NCI-H2029 (cell line): ENCODE results near the gene ACTBL2.

Source experiments
- DNase-seq: peaks from one replicate; lab custom pipeline; 2025; lab: John Stamatoyannopoulos, UW

The ACTBL2 gene

GRCh38 chr5:57448751-57449150 is 33.9 kb downstream of the ACTBL2 start:
- DNase-seq = no peak

DNA sequence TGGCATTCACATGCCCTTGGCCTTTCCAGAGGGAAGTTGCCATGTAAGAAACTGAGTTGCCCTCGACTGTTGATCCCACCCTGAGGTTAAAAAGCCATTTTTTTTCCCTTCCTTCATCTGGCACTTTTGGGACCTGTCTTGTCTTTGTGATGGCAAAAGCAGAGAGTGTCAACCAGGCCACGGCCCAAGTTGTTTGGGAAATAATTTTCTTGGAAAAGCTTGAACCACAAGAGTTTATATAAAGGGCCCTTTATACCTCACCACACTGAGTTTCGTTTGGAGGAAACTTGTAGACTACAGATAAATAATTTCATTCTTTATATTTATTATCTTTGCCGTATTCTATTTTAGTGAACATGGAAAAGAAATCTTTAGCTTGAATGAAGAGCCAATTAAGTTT is 34.3 kb downstream of the ACTBL2 start:
- DNase-seq = no peak

- DNase-seq = no peak
Observed at GRCh38 chr5:57447658-57448057, 35.0 kb downstream of the ACTBL2 start.

- no peak for DNase-seq
Observed at GRCh38 chr5:57446966-57447365, 35.6 kb downstream of the ACTBL2 start.

- no peak for DNase-seq
Observed at GRCh38 chr5:57445705-57446037, 36.9 kb downstream of the ACTBL2 start.

DNA sequence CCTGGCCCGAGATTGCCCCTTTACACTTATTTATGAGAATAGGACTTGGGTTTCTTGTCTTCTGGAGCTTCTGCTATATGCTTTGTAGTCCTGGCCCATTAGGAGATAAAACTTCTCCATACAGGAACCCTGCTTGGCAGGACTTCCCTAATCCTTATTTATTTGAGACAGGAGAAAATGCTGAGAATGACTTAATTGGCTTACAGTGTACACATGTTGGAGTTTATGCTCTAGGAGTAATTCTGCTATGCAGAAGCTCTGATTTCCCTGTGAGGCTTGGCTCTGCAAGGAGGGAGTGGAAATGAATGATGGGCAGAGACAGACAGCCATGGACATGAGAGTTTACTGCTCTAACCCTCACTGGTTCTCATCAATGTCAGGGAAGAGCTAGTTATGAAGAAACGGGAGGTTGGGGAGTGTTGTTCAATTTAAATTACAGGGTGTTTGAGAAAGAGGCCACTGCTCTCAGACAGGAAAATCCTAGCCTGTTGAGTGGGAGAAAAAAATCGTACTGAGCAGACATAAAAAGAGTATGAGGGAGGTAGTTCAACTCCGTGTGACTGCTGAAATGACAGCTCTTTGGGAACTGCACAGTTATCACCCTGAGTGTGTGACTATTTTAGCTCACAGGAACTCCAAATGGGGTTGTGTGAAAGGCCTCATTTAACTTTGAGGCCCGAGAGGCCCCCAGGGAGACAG is 37.5 kb downstream of the ACTBL2 start:
- DNase-seq = no peak

DNA sequence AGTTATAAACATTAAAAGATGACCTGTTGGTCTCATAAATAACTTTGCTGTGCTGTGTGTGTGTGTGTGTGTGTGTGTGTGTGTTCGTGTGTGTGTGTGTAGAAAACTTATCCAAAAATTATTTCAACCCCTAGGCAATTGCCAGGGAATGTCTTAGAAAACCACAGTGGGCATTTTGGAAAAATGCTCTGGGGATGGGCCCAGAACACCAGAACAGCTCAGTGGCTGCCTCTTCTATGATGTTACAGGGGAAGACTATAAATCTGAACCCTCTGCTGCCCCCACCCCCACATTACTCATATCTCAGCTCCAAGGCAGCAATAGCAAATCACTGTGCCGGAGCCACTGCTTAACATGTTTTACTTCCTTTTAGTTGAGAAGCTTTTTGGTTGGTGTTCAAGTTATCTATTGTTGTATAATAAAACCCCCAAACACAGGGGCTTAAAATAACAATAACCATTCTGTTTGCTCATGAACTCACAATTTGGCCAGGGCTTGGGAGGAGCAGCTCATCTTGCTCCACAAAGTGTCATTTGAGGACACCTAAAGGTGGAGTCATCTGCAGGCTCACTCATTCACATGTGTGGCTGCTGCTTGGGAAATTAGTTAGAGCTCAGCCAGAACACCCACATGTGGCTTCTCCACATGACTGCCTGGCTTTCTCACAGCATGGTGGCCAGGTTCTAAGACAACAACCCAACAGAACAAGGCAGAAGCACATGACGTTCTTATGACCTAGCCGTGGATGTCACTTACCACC is 40.4 kb downstream of the ACTBL2 start:
- DNase-seq = no peak

GRCh38 chr5:57441557-57441956 is 41.1 kb downstream of the ACTBL2 start:
- no peak for DNase-seq

DNA sequence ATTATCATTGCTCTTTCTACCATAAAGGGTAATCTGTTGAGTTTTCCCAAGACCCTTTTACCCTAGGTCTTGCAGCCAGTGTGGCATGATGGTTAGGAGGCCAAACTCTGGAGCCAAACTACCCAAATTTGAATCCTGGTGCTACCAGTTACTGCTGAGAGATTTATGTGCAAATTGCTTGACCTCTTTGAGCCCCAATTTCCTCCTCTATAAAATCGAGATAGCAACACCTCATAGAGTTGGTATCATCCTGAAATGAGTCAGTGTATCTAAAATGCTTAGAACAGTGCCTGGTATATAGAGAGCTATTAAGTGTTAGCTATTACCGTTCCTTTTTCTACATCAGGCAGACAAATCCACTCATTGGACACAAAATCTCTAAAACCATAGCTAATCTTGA is 43.0 kb downstream of the ACTBL2 start:
- DNase-seq = no peak

- DNase-seq = no peak
Observed at GRCh38 chr5:57437976-57438805, 44.4 kb downstream of the ACTBL2 start.

DNA sequence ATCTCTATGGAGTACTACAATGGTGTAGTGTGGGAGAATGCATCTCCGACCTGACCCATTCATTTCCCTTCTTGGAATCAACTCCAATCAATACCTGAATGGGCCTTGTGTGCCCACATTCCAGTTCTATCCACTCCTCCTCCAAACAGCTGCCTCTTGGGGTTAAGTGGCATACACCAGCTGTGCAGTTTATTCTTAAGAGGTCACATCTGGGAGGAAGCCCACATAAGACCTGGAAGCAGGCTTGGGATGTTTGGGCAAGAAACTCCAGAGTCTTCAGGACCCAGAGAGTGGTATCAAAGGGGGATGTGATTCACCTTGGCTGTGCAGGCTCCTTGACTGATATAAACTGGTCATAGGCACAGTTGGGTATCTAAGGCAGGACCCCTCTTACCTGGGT is 46.0 kb downstream of the ACTBL2 start:
- no peak for DNase-seq

DNA sequence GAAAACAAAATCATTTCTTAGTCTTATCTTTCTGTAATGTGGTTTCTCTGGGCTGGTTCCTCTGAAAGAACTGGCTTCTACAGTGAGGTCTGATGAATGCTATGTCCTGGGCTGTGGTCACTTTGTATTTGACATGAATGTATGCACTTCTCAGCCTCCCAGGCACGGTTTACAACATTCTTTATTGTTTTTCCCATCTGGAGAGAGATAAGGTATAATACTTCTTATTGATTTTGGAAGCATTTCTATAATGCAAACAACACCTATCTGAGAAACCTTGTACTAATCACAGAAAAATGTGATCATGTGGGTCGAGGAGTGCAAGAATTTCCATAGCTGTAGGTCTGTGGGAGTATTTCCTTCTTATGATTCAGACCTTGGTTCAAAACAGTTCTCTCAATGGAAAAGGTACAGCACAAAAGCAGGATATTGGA is 46.9 kb downstream of the ACTBL2 start:
- no peak for DNase-seq

DNA sequence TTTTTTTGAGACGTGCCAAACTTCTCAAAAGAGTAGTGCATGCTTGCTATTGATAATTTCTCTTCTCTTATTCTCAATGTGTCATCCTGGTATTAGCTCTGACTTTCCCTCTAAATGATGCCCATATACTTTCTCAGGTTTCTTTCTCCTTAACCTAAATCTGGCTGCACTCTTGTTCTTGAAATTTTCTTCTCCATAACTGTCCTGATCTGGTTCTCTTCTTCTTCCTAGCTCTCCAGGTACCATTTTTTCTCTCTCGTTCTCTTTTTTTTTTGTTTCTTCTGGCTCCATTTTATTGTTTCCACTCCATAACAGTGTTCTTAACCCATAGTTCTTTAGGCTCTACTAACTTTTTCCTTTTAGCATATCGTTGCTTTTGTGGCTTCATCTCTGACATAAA is 47.9 kb downstream of the ACTBL2 start:
- no peak for DNase-seq

DNA sequence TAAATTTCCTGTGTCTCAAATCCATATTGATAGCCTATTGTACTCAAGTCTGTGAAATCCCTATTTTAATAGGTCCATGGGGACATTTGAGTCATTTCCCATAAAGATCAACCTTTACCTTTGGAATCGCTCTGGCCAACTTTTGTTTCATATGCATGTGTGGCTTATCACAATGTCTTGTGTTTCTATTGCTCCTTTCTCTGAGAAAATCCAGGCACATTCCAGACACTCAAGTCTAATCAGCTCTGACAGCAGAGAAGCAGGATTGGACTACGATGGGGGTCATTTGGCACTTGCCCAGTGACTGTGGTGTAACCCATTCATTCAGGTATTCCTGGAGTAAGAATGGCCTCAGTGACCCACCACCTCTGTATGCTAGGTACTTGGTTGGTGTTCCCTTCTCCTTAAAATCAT is 48.4 kb downstream of the ACTBL2 start:
- DNase-seq = no peak

DNA sequence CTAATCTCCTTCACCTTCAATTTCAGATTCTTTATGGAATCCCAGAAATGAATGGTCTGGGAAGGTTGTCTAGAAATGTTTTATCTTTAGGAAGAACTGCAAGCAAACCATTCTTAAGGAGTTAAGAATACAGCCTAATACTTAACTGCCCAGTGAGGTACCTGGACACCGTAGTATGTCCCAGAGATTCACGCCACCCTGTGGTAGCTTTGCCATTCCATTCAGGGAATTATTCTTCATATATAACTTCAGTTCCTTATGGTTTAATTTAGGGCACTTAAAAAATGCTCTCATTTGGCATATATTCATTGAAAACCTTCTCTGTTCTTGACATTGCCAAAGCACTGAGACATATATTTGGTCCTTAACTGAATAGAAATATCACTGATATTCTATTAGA is 49.7 kb downstream of the ACTBL2 start:
- no peak for DNase-seq

DNA sequence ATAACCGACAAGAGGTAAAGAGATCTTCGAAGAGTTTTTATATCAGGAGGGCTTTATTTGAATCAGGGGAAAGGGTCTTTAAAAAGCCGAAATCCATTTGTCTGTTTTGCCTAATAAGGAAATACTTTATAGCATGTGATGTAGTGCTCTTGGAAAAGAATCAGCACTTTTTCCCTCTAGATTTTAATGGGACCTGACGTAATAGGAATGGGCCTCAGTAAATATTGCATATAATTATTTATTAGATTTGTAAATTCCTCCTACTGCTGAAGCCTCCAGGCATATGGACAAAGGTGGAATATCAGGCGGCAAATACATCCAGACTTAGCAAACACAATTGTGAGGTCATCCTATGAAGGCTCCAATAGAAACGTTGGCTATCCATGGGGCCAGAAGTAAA is 50.9 kb downstream of the ACTBL2 start:
- DNase-seq = no peak
